ENCODE data around the gene SPDEF.

DNA sequence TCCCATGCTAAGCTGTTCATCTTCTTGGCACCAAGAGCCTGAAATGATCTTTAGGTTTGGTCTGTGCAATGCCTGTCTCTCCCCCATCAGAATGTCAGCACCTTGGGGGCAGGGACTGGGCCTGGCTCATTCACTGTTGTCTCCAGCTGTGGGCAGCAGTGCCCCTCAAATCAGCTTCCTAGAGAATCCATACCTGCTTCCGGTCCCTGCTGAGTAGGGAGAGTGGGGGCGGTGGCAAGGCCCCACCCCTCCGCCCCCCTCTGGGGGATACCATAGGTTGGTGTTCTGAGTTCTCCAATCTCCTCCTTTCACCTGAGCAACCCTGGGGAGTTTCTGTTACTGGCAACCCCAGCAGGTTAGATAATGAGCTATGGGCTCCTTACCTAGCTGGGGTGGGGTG, 19.2 kb upstream of the SPDEF start:
- TF ChIP-seq POLR2AphosphoS5 (IDR thresholded peaks at IDR 0.05; ENCODE audit: low read depth, low read length) (peak; percentile 3; the same call in 1 of the 2 replicates), POLR2A (IDR thresholded peaks at IDR 0.05; ENCODE audit: low read depth, low read length) (no peak)

Data from GM12891 (cell line).